GM12892 (cell line): ENCODE measurements around the gene CXCL8.

ENCODE experiments used
- POLR2A ChIP-seq: IDR thresholded peaks from 2 replicates; pipeline ENCODE4 v1.6.1; 2011; ENCODE audit warnings: low read depth, low read length, control low read depth
- TAF1 ChIP-seq: IDR thresholded peaks from 2 replicates; pipeline ENCODE4 v1.6.1; 2011; ENCODE audit warnings: low read depth, mild to moderate bottlenecking, control low read depth, low read length, borderline replicate concordance

GRCh38 chr4:73742490-73743160 is 2.3 kb downstream of the CXCL8 start:
- TF ChIP-seq POLR2A (no peak), TAF1 (no peak)
